Fibroblast of villous mesenchyme (primary cell): ENCODE data around the gene CBX5. TPM values are rescaled to one million over a fixed set of nuclear protein-coding genes. Genes with fewer than 3 reads are reported as not detected.
"Not testable (repeated sequence)": the region's sequence is repeated elsewhere in the genome, so short reads cannot be mapped to it uniquely, and the experiment has no call there.

Source experiments
- DNase-seq: peaks from one replicate; pipeline ENCODE4 v3.0.0-alpha.2; 2010; ENCODE audit warnings: low read depth
- H3K4me3 ChIP-seq: 2 replicates; pipeline ENCODE4 v1.5.1; 2011; ENCODE audit warnings: low read depth, mild to moderate bottlenecking, low read length
- CTCF ChIP-seq: IDR thresholded peaks from 2 replicates; pipeline ENCODE4 v1.5.1; 2012; ENCODE audit warnings: low read depth, mild to moderate bottlenecking, low read length; ENCODE audit not compliant: insufficient read depth
- total RNA-seq: library from RNA; depleted of rRNA; stranded (reverse); fragments of >200 nt; gene quantifications from 2 replicates; pipeline ENCODE4 v1.2.3, GENCODE V29; 2012

Gene CBX5
- total RNA-seq, 1 donor = 68.7 TPM

GRCh38 chr12:54282949-54283593 lies 3.1 kb upstream of the CBX5 start:
- H3K4me3 ChIP-seq = peak overlapping the region; percentile 99
- TF ChIP-seq CTCF = no peak
- DNase-seq = no peak

- H3K4me3 ChIP-seq = peak overlapping the region; percentile 99
- DNase-seq = not testable (repeated sequence)
Observed at GRCh38 chr12:54281694-54282093, 1.8 kb upstream of the CBX5 start.

- not testable (repeated sequence) for DNase-seq
- peak overlapping the region; percentile 99 for H3K4me3 ChIP-seq
Observed at GRCh38 chr12:54281261-54281638, 1.3 kb upstream of the CBX5 start.

GRCh38 chr12:54280468-54281260 lies 742 bp upstream of the CBX5 start, which contains the start of gene HNRNPA1:
Gene HNRNPA1 (plus strand): TSS chr12:54280726. CDS start chr12:54280808, 82 bp downstream.
- DNase-seq = peak; percentile 100
- H3K4me3 ChIP-seq = peak within 1 kb of the TSS; percentile 99
- TF ChIP-seq CTCF = no peak

GRCh38 chr12:54279227-54279631 lies 693 bp downstream of the CBX5 start:
- no peak for TF ChIP-seq CTCF
- peak overlapping the region; percentile 99 for H3K4me3 ChIP-seq
- no peak for DNase-seq

- no peak for DNase-seq
- TF ChIP-seq CTCF = no peak
- peak overlapping the region; percentile 99 for H3K4me3 ChIP-seq
Observed at GRCh38 chr12:54277823-54278276, 2.1 kb downstream of the CBX5 start.

GRCh38 chr12:54276368-54276767 lies 3.6 kb downstream of the CBX5 start:
- DNase-seq = no peak
- no peak for TF ChIP-seq CTCF

More at GRCh38 chr12:54276368-54276767, 3.6 kb downstream of the CBX5 start:
- no peak overlapping the region for H3K4me3 ChIP-seq
